HTR-8/SVneo (cell line): ENCODE measurements around the gene MYO3B.
"Not testable (repeated sequence)": the region's sequence is repeated elsewhere in the genome, so short reads cannot be mapped to it uniquely, and the experiment has no call there.

ENCODE experiments used
- DNase-seq: peaks from one replicate; pipeline ENCODE4 v3.0.0; 2011; ENCODE audit warnings: low spot score, mixed read lengths; ENCODE audit not compliant: insufficient read length
- FAIRE-seq: peaks from 2 replicates; lab custom pipeline; 2011; peaks lifted over from hg19 to GRCh38; lab: Jason Lieb, UNC

The MYO3B gene

DNA sequence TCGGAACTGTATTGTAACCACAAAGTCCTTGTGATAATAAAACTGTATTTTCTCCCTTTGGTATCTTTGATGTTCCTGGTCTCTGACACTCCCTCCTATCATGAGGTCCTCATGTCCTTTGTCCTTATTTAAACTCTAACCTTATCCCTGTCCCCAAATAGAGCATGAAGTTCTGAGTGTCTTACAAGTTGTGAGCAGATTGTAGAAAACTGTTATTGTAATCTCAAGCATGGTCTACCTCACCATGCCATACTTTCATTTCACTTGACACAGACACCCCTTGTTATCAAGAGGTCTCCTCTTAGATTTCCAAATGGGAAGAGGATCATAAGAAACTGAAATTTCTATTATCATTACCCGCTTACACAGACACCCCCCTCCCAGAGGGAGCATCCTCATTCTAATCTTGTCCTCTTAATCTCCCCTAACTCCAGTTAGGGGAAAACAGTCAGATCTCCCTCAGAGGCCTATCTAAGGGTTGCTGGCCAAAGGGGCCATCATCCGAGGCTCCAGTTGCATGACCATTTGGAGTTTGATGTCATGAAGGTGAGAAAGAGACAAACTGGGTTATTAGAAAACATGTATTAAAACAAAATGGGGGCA lies 29.0 kb downstream of the MYO3B start:
- no peak for FAIRE-seq
- no peak for DNase-seq

GRCh38 chr2:170207901-170208300 lies 30.0 kb downstream of the MYO3B start:
- DNase-seq, result no peak
- no peak for FAIRE-seq

DNA sequence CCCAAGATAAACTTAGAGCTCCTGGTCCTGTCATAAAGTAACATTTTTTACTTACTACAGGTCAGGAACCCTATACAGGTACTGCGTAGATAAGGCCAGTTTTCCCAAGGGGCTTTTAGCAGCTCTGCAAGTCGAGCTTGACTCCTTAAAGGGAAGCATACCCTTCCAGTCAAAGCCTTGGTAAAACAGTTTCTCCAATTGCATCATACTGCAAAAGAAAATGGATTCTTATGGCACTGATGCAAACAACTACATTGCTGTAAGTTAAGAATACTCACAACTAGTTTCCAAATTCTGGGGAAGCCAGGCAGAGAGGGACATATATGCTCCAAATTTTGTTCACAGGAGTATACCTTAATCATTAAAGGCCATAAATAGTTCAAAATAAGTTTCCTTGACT lies 31.0 kb downstream of the MYO3B start:
- DNase-seq, result no peak
- FAIRE-seq, result no peak

DNA sequence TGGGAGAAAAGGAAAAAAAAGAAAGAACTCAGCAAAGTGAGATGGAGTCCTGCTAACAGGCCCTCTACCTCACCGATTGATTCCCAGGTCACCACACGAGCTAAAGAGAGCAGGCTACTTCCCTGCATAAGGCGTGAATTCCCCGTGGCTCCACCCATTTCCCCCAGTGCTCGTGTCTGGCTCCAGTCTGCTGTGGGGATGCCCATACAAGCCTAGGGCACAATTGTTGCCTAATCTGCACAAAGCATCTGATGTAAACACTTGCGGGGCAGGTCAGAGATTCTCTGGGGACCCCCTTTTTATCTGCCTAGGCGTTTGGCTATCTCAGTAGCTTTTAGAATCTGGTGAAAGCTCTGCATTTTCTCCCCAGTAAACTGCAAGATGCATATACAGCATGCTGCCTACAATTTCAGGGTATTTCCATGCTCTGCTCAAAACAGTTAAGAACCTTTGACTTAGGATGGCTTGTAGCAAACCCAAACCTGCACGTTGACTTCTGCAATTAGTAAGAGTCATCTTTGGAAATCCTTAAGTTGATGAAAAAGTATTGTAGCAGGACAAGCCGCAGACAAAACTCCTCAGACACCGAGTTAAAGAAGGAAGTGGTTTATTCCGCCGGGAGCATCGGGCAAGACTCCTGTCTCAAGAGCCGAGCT lies 34.8 kb downstream of the MYO3B start:
- DNase-seq (no peak), FAIRE-seq (no peak)

- not testable (repeated sequence) for FAIRE-seq, DNase-seq
Observed at GRCh38 chr2:170213281-170213625, 35.3 kb downstream of the MYO3B start.

- no peak for FAIRE-seq
Observed at GRCh38 chr2:170213651-170214050, 35.7 kb downstream of the MYO3B start.

GRCh38 chr2:170214309-170214948 lies 36.5 kb downstream of the MYO3B start:
- DNase-seq (no peak), FAIRE-seq (no peak)

More at GRCh38 chr2:170213651-170214050, 35.7 kb downstream of the MYO3B start:
- DNase-seq, result no peak

DNA sequence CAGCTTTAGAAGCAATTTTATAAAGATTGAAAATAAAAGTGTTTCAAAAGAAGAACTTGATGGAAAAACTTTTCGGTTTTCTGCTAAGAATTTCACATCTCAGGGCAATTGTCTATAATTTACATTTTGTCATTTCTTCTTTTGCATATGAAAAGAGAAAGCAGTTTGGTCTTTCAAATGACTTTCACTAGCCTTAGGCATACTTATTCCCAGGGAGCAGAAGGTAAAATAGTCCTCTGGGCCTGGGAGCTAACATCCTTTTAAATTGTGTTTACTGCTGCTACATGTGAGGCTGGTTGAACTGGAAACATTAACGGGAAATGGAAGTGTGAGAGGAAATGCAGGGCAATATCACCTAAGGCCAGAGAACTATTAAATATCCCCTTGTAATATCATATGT lies 37.1 kb downstream of the MYO3B start:
- FAIRE-seq, result no peak

DNA sequence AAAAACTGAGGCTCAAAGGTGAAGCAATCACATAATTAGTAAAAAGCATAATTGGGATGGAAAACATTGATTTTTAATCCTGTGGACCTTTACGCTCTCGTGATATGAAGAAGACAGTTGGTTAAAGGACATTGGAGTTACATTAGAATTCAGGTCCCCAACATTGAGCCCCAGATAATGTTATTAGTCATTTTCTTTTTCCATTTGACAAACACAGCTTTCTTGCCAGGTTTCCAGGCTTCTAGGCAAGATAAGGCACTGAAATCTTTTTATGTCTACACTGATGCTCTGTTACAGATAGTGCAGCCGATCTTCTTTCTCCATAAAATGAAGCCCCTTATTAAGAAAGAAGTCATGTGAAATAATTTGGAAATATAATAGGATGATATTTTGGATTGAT lies 38.5 kb downstream of the MYO3B start:
- FAIRE-seq (no peak), DNase-seq (no peak)

More for the DNA sequence above, 37.1 kb downstream of the MYO3B start:
- DNase-seq, result no peak

- FAIRE-seq, result no peak
- DNase-seq, result no peak
Observed at GRCh38 chr2:170216981-170217380, 39.0 kb downstream of the MYO3B start.

- DNase-seq, result no peak
- no peak for FAIRE-seq
Observed at GRCh38 chr2:170217778-170218251, 39.9 kb downstream of the MYO3B start.

DNA sequence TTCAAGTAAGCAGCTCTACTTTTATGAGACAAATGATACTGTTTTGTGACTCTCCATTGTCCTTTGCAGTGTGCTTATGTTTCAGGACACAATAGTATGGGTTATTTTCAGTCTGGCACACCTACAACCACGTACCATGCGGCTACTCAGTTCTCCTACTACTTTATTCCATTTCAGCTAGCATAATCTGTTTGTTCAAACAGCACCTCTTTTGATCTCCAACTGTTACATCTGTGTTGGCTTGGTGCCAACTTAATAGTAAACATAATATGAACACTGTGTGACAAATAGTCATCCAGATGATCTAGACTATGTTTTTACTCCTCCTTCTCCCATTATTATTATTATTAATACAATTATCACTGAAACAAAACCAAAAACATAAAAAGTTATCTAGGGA lies 40.5 kb downstream of the MYO3B start:
- FAIRE-seq, result no peak
- DNase-seq, result no peak

GRCh38 chr2:170218931-170219330 lies 41.0 kb downstream of the MYO3B start:
- DNase-seq (no peak), FAIRE-seq (no peak)

GRCh38 chr2:170221317-170222288 lies 43.7 kb downstream of the MYO3B start:
- FAIRE-seq (no peak), DNase-seq (no peak)

- FAIRE-seq (no peak), DNase-seq (no peak)
Observed at GRCh38 chr2:170222298-170222697, 44.4 kb downstream of the MYO3B start.

- DNase-seq, result no peak
- no peak for FAIRE-seq
Observed at GRCh38 chr2:170222842-170223241, 44.9 kb downstream of the MYO3B start.

DNA sequence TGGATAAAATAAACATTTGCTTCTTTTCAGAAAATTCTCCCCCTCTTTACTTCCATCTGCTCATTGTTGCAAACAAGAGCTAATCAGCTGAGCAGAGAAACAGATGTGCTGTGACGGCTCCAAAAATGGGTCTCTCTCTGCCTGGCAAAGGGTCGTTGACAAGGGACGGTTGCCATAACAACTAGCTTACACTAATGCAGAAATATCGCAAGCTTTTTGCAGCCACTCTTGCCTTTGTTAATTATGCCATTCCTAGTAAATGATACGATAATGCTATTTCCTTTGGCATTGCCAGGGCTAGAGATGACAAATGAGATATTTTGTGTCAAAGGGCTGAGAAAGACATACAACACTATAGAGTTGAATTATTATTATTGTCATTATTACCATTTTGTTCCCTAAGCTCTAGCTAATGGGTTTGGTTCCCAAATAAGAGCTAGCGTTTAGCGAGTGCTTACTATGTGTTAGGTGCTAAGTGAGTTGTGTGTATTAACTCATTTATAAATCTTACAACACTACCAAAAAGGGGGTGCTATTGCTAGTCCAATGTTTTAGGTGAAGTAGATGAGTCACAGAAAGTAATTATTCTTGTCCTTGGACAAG lies 46.8 kb downstream of the MYO3B start:
- DNase-seq (no peak), FAIRE-seq (no peak)

- FAIRE-seq, result no peak
- DNase-seq, result no peak
Observed at GRCh38 chr2:170226216-170226615, 48.3 kb downstream of the MYO3B start.

- no peak for DNase-seq
- no peak for FAIRE-seq
Observed at GRCh38 chr2:170227507-170227947, 49.6 kb downstream of the MYO3B start.

- DNase-seq (no peak), FAIRE-seq (no peak)
Observed at GRCh38 chr2:170227951-170228350, 50.0 kb downstream of the MYO3B start.
